Ovary (tissue), 3 donors: ENCODE results near the gene EYA2.

Experiments used
- POLR2A ChIP-seq: fragments of 450-650 bp; IDR thresholded peaks from one replicate; pipeline ENCODE4 v1.6.1; 2017; ENCODE audit warnings: antibody characterized with exemption, mild to moderate bottlenecking, moderate library complexity
- TF ChIP-seq, protein P1 (sequence below), 3 donors: fragments of 450-650 bp in 2 of 3; fragments of 200-600 bp in 1 of 3; IDR thresholded peaks; one replicate each; pipeline versions ENCODE4 v1.5.1 to v1.8.0; 2016 to 2022; ENCODE audit warnings: antibody characterized with exemption in 3 of 3, mild to moderate bottlenecking in 1 of 3
- donor health status: DM: no; HTN: no; CAD: no.

DNA sequence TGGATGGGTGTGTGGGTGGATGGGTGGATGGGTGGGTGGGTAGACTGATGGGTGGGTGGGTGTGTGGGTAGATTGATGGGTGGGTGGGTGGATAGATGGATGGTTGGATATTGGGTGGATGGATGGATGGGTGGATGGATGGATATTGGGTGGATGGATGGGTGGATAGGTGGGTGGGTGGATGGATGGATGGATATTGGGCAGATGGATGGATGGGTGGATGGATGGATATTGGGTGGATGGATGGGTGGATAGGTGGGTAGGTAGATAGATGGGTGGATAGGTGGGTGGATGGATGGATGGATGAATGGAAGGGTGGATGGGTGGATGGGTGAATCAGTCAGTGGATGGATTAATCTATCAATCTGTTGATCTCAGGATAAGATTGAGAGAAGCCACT, 284.6 kb downstream of the EYA2 start:
- TF ChIP-seq, protein P1, sequence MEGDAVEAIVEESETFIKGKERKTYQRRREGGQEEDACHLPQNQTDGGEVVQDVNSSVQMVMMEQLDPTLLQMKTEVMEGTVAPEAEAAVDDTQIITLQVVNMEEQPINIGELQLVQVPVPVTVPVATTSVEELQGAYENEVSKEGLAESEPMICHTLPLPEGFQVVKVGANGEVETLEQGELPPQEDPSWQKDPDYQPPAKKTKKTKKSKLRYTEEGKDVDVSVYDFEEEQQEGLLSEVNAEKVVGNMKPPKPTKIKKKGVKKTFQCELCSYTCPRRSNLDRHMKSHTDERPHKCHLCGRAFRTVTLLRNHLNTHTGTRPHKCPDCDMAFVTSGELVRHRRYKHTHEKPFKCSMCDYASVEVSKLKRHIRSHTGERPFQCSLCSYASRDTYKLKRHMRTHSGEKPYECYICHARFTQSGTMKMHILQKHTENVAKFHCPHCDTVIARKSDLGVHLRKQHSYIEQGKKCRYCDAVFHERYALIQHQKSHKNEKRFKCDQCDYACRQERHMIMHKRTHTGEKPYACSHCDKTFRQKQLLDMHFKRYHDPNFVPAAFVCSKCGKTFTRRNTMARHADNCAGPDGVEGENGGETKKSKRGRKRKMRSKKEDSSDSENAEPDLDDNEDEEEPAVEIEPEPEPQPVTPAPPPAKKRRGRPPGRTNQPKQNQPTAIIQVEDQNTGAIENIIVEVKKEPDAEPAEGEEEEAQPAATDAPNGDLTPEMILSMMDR (IDR thresholded peaks at IDR 0.05), result no peak
- TF ChIP-seq POLR2A, result no peak
